Nephron progenitor cell (in vitro differentiated cells): ENCODE data around the gene SDF4.

Experiments used
- DNase-seq: peaks from one replicate; pipeline ENCODE4 v3.0.0; 2021
- H3K27ac Mint-ChIP-seq: 2 replicates; pipeline ENCODE4 v1.8.0; 2021; ENCODE audit warnings: mild to moderate bottlenecking, moderate library complexity, mixed read lengths
- H3K27me3 Mint-ChIP-seq: 2 replicates; pipeline ENCODE4 v1.8.0; 2021; ENCODE audit warnings: mild to moderate bottlenecking, low read depth, mixed read lengths; ENCODE audit not compliant: poor library complexity
- H3K36me3 Mint-ChIP-seq: 2 replicates; pipeline ENCODE4 v1.8.0; 2021; ENCODE audit warnings: low read depth, mixed read lengths
- H3K4me1 Mint-ChIP-seq: 2 replicates; pipeline ENCODE4 v1.8.0; 2021; ENCODE audit warnings: mixed read lengths
- H3K4me3 Mint-ChIP-seq: 2 replicates; pipeline ENCODE4 v1.8.0; 2021; ENCODE audit warnings: mild to moderate bottlenecking, moderate library complexity, mixed read lengths
- H3K9me3 Mint-ChIP-seq: 2 replicates; pipeline ENCODE4 v1.8.0; 2021; ENCODE audit warnings: mild to moderate bottlenecking, moderate library complexity, mixed read lengths
- CTCF ChIP-seq: fragments of 200-600 bp; sonication (generic); IDR thresholded peaks from 2 replicates; pipeline ENCODE4 v1.5.0; 2021; ENCODE audit warnings: antibody characterized with exemption

SDF4 gene

GRCh38 chr1:1170215-1171091 is 61.3 kb downstream of the SDF4 start:
- Mint-ChIP-seq H3K27me3 (peaks cover 30% of the 10 kb centered on the region), H3K36me3 (no peaks in the 10 kb centered on the region), H3K4me3 (no peak overlapping the region), H3K27ac (no peak overlapping the region), H3K9me3 (no peaks in the 10 kb centered on the region), H3K4me1 (peaks cover 24% of the 10 kb centered on the region)
- DNase-seq: peak; percentile 11
- no peak for TF ChIP-seq CTCF

DNA sequence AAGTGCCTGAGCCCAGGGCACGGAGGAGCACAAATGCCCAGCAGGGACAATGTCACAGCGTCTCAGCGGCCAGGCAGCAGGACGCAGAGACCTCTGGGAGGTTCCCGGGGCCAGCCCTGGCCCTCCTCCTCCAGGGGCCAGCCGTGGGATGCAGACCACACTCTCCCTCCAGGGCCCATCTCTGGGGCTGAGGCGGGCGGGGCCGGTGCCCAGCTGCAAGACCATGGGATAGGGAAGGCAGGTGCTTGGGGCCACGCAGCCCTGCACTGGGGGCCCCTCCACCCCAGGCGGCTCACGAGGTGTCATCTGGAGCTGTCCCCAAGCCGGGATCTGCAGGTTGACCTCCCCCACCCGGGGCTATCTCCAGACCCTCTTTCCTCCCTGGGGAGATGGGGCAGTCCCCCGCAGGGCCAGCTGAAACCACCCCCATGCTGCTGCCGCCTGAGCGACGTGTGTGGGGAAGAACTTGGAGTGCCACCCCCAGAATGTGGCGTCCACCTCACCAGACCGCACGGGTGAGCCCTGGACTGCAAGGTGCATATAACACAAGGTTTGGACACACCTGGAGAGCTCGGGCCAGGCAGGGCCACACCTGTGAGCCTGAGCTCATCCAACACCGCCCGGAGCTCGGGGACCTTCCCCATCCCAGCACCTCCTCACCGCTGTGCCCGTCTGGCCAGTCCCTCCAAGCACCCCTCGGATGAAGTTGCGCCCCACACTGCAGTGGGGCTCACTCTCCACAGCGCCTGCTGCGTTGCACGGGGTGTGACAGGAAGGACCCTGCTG is 62.2 kb downstream of the SDF4 start:
- Mint-ChIP-seq H3K27me3 (peaks cover 22% of the 10 kb centered on the region), H3K36me3 (no peaks in the 10 kb centered on the region)
- TF ChIP-seq CTCF: no peak

GRCh38 chr1:1168451-1169411 is 63.1 kb downstream of the SDF4 start:
- DNase-seq: peak; percentile 12
- no peaks in the 10 kb centered on the region for H3K36me3 Mint-ChIP-seq

More for the DNA sequence above, 62.2 kb downstream of the SDF4 start:
- Mint-ChIP-seq H3K27ac (no peak overlapping the region), H3K9me3 (no peaks in the 10 kb centered on the region), H3K4me1 (peaks cover 29% of the 10 kb centered on the region), H3K4me3 (no peak overlapping the region)
- peak; percentile 4 for DNase-seq

DNA sequence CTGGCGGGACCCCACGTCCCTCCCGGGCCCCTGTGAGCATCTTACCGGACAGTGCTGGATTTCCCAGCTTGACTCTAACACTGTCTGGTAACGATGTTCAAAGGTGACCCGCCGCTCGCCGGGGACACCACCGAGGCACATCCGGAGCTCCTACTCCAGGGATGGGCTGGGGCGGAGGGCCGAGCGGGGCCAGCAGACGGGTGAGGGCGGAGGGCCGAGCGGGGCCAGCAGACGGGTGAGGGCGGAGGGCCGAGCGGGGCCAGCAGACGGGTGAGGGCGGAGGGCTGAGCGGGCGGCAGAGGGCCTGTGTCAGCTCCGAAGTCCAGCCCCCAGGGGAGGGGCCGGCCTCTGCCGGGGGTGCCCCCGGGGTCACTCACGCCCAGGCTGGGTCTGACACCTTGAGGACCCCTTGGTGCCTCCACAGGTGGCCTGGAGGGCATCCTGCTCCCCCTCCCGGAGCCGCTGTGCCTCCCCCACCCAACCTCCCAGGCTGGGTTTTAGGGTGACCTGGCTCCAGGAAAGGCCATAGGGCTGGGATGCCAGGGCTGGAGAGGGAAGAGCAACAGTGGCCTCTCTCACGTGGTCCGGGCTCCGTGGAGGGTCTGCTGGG is 63.9 kb downstream of the SDF4 start:
- no peak for TF ChIP-seq CTCF
- H3K36me3 Mint-ChIP-seq: no peaks in the 10 kb centered on the region
- H3K27me3 Mint-ChIP-seq: peaks cover 25% of the 10 kb centered on the region
- H3K4me1 Mint-ChIP-seq: peaks cover 35% of the 10 kb centered on the region
- no peak overlapping the region for H3K4me3 Mint-ChIP-seq
- no peak overlapping the region for H3K27ac Mint-ChIP-seq
- H3K9me3 Mint-ChIP-seq: no peaks in the 10 kb centered on the region
- peak; percentile 3 for DNase-seq

More at GRCh38 chr1:1168451-1169411, 63.1 kb downstream of the SDF4 start:
- H3K9me3 Mint-ChIP-seq: no peaks in the 10 kb centered on the region
- no peak for TF ChIP-seq CTCF
- peaks cover 22% of the 10 kb centered on the region for H3K27me3 Mint-ChIP-seq
- no peak overlapping the region for H3K4me3 Mint-ChIP-seq
- no peak overlapping the region for H3K27ac Mint-ChIP-seq
- peaks cover 31% of the 10 kb centered on the region for H3K4me1 Mint-ChIP-seq

DNA sequence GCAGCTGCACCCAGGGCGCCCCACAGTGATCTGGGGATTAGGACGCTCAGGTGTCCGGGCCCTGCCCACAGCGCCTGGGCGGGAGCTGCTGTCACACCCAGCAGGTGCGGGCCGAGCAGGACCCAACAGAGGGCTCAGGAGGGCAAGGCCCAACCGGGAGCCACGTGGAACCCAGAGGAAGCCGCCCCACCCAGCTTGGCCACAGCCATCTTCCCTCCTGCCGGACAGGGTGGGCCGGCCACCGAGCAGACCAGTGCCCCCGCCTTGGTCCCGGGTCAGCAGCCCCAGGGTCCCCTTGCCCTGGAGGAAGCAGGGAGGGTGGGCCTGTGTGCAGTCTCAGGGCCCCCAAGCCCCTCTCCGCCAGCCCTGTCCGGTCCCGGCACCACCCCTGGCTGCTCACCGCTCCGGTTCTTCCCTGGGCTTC is 64.4 kb downstream of the SDF4 start:
- Mint-ChIP-seq H3K9me3 (no peaks in the 10 kb centered on the region), H3K27me3 (peaks cover 22% of the 10 kb centered on the region), H3K36me3 (no peaks in the 10 kb centered on the region), H3K4me3 (no peak overlapping the region), H3K4me1 (peaks cover 35% of the 10 kb centered on the region), H3K27ac (no peak overlapping the region)
- TF ChIP-seq CTCF: no peak
- peak; percentile 11 for DNase-seq
